Activated CD8-positive, alpha-beta memory T cell treated with anti-CD3 and anti-CD28 coated beads, Interleukin-2, amount 10 ng/mL, durations not matched to agents 7 days and 5 days (primary cell): ENCODE measurements around the gene PSD. TPM values are rescaled to one million over a fixed set of nuclear protein-coding genes. Genes with fewer than 3 reads are reported as not detected.

ENCODE experiments used
- ATAC-seq: fragments of 150-1000 bp; cut with Tn5 transposase; one replicate; pipeline ENCODE4 v1.10.0; 2021; ENCODE audit warnings: moderate library complexity
- CTCF ChIA-PET: fragments of 350-600 bp; sonication (Branson Sonifier 250); formaldehyde crosslinking; loops from one replicate; lab custom pipeline; 2021; ENCODE audit warnings: antibody characterized with exemption; lab: Charles Lee
- DNase-seq: peaks from one replicate; pipeline ENCODE4 v3.0.0-alpha.2; 2020
- H3K27ac Mint-ChIP-seq: one replicate; pipeline ENCODE4 v1.8.0; 2021; ENCODE audit warnings: mild to moderate bottlenecking, mixed read lengths
- H3K27me3 Mint-ChIP-seq: one replicate; pipeline ENCODE4 v1.8.0; 2021; ENCODE audit warnings: mixed read lengths
- H3K36me3 Mint-ChIP-seq: one replicate; pipeline ENCODE4 v1.8.0; 2021; ENCODE audit warnings: mild to moderate bottlenecking, mixed read lengths
- H3K4me1 Mint-ChIP-seq: one replicate; pipeline ENCODE4 v1.8.0; 2021; ENCODE audit warnings: mixed read lengths
- H3K4me3 Mint-ChIP-seq: one replicate; pipeline ENCODE4 v1.8.0; 2021; ENCODE audit warnings: mild to moderate bottlenecking, moderate library complexity, mixed read lengths
- H3K9me3 Mint-ChIP-seq: one replicate; pipeline ENCODE4 v1.8.0; 2022; ENCODE audit warnings: low read depth, mixed read lengths
- total RNA-seq, 2 experiments: library from RNA; stranded (reverse); gene quantifications; one replicate each; pipeline ENCODE4 v1.2.3, GENCODE V29; 2021

PSD gene
- total RNA-seq, 2 experiments from 2014 or later = 2.8 to 2.9 TPM

GRCh38 chr10:102412293-102412692 lies 6.3 kb downstream of the PSD start:
- no peaks in the 10 kb centered on the region for H3K9me3 Mint-ChIP-seq
- peaks cover 47% of the 10 kb centered on the region for H3K27me3 Mint-ChIP-seq
- CTCF ChIA-PET = interaction anchor here (1.0 to 5.6 kb wide), 3 partner anchors 8 to 66 kb away, joined by 3 to 37 read pairs (median 5); no protein-coding TSS in a partner anchor
- ATAC-seq (no peak), DNase-seq (no peak)
- H3K36me3 Mint-ChIP-seq = no peaks in the 10 kb centered on the region
- no peak overlapping the region for H3K27ac Mint-ChIP-seq
- peaks cover 29% of the 10 kb centered on the region for H3K4me1 Mint-ChIP-seq
- no peak overlapping the region for H3K4me3 Mint-ChIP-seq

GRCh38 chr10:102411341-102412255 lies 7.0 kb downstream of the PSD start:
- ATAC-seq = no peak
- Mint-ChIP-seq H3K9me3 (no peaks in the 10 kb centered on the region), H3K36me3 (no peaks in the 10 kb centered on the region), H3K4me3 (peak overlapping the region; percentile 11), H3K27me3 (peaks cover 46% of the 10 kb centered on the region), H3K27ac (no peak overlapping the region), H3K4me1 (peaks cover 29% of the 10 kb centered on the region)
- CTCF ChIA-PET = interaction anchor here (1.0 to 5.6 kb wide), 4 partner anchors 12 to 181 kb away, joined by 3 to 37 read pairs (median 4); partner anchors contain the start of gene C10orf95
- DNase-seq = no peak

GRCh38 chr10:102410429-102411073 lies 8.0 kb downstream of the PSD start:
- Mint-ChIP-seq H3K27me3 (peaks cover 42% of the 10 kb centered on the region), H3K4me1 (peaks cover 29% of the 10 kb centered on the region), H3K9me3 (no peaks in the 10 kb centered on the region), H3K27ac (no peak overlapping the region), H3K4me3 (peak overlapping the region; percentile 42), H3K36me3 (no peaks in the 10 kb centered on the region)
- ATAC-seq (no peak), DNase-seq (no peak)
- CTCF ChIA-PET = interaction anchor here (1.1 to 5.6 kb wide), 7 partner anchors 11 to 181 kb away, joined by 3 to 37 read pairs (median 4); partner anchors contain the start of genes ACTR1A and C10orf95

GRCh38 chr10:102409604-102410428 lies 8.8 kb downstream of the PSD start:
- DNase-seq = no peak
- peaks cover 29% of the 10 kb centered on the region for H3K4me1 Mint-ChIP-seq
- H3K27ac Mint-ChIP-seq = peak overlapping the region; percentile 21

GRCh38 chr10:102408728-102409603 lies 9.6 kb downstream of the PSD start:
- ATAC-seq (peak; percentile 57), DNase-seq (peak; percentile 65)
- Mint-ChIP-seq H3K36me3 (no peaks in the 10 kb centered on the region), H3K4me1 (peaks cover 29% of the 10 kb centered on the region), H3K9me3 (no peaks in the 10 kb centered on the region), H3K27me3 (peaks cover 42% of the 10 kb centered on the region), H3K4me3 (peak overlapping the region; percentile 42), H3K27ac (no peak overlapping the region)
- CTCF ChIA-PET = interaction anchor here (0.6 to 5.6 kb wide), 8 partner anchors 10 to 290 kb away, joined by 3 to 37 read pairs (median 3); partner anchors contain the start of gene ACTR1A

More at GRCh38 chr10:102409604-102410428, 8.8 kb downstream of the PSD start:
- no peak for ATAC-seq
- peaks cover 42% of the 10 kb centered on the region for H3K27me3 Mint-ChIP-seq
- peak overlapping the region; percentile 42 for H3K4me3 Mint-ChIP-seq
- CTCF ChIA-PET = interaction anchor here (0.6 to 5.6 kb wide), 9 partner anchors 10 to 291 kb away, joined by 3 to 37 read pairs (median 3); partner anchors contain the start of gene ACTR1A
- H3K9me3 Mint-ChIP-seq = no peaks in the 10 kb centered on the region
- H3K36me3 Mint-ChIP-seq = no peaks in the 10 kb centered on the region

GRCh38 chr10:102408131-102408727 lies 10.4 kb downstream of the PSD start:
- Mint-ChIP-seq H3K27me3 (peaks cover 41% of the 10 kb centered on the region), H3K9me3 (no peaks in the 10 kb centered on the region), H3K27ac (no peak overlapping the region), H3K4me3 (peak overlapping the region; percentile 40), H3K36me3 (no peaks in the 10 kb centered on the region), H3K4me1 (peaks cover 28% of the 10 kb centered on the region)
- no peak for ATAC-seq
- CTCF ChIA-PET = interaction anchor here (1.5 to 16.5 kb wide), 2 partner anchors 9 to 180 kb away, joined by 4 to 271 read pairs; partner anchors contain the start of gene ELOVL3
- DNase-seq = no peak

GRCh38 chr10:102407425-102408130 lies 11.0 kb downstream of the PSD start:
- Mint-ChIP-seq H3K9me3 (no peaks in the 10 kb centered on the region), H3K27me3 (peaks cover 38% of the 10 kb centered on the region), H3K36me3 (no peaks in the 10 kb centered on the region), H3K27ac (no peak overlapping the region), H3K4me3 (no peak overlapping the region), H3K4me1 (peaks cover 22% of the 10 kb centered on the region)
- CTCF ChIA-PET = interaction anchor here (1.1 to 16.5 kb wide), 4 partner anchors 9 to 180 kb away, joined by 3 to 271 read pairs (median 6); partner anchors contain the start of genes CUEDC2 and ELOVL3
- no peak for ATAC-seq
- DNase-seq = no peak

GRCh38 chr10:102406815-102407214 lies 11.8 kb downstream of the PSD start:
- CTCF ChIA-PET = interaction anchor here (1.1 to 16.5 kb wide), 4 partner anchors 14 to 237 kb away, joined by 3 to 271 read pairs (median 12); partner anchors contain the start of genes CUEDC2 and ELOVL3
- no peak overlapping the region for H3K27ac Mint-ChIP-seq
- ATAC-seq = no peak
- H3K4me3 Mint-ChIP-seq = no peak overlapping the region
- H3K36me3 Mint-ChIP-seq = peaks cover 3% of the 10 kb centered on the region
- H3K9me3 Mint-ChIP-seq = no peaks in the 10 kb centered on the region
- H3K4me1 Mint-ChIP-seq = peaks cover 19% of the 10 kb centered on the region
- no peak for DNase-seq
- H3K27me3 Mint-ChIP-seq = peaks cover 33% of the 10 kb centered on the region

GRCh38 chr10:102405632-102406031 lies 13.0 kb downstream of the PSD start:
- DNase-seq = no peak
- Mint-ChIP-seq H3K4me3 (no peak overlapping the region), H3K27ac (no peak overlapping the region)

GRCh38 chr10:102405108-102405571 lies 13.4 kb downstream of the PSD start:
- no peak for ATAC-seq

More at GRCh38 chr10:102405632-102406031, 13.0 kb downstream of the PSD start:
- ATAC-seq = no peak
- Mint-ChIP-seq H3K4me1 (peaks cover 14% of the 10 kb centered on the region), H3K36me3 (peaks cover 4% of the 10 kb centered on the region), H3K9me3 (no peaks in the 10 kb centered on the region), H3K27me3 (peaks cover 22% of the 10 kb centered on the region)
- CTCF ChIA-PET = interaction anchor here (0.5 to 16.5 kb wide), 8 partner anchors 17 to 236 kb away, joined by 3 to 271 read pairs (median 4); partner anchors contain the start of gene ELOVL3

More at GRCh38 chr10:102405108-102405571, 13.4 kb downstream of the PSD start:
- H3K36me3 Mint-ChIP-seq = peaks cover 9% of the 10 kb centered on the region
- H3K4me3 Mint-ChIP-seq = no peak overlapping the region
- CTCF ChIA-PET = interaction anchor here (0.6 to 16.5 kb wide), 9 partner anchors 8 to 235 kb away, joined by 3 to 271 read pairs (median 6); partner anchors contain the start of gene ELOVL3
- no peak overlapping the region for H3K27ac Mint-ChIP-seq
- no peaks in the 10 kb centered on the region for H3K9me3 Mint-ChIP-seq
- peaks cover 13% of the 10 kb centered on the region for H3K4me1 Mint-ChIP-seq
- no peak for DNase-seq
- H3K27me3 Mint-ChIP-seq = peaks cover 20% of the 10 kb centered on the region
